Activated CD4-positive, alpha-beta T cell treated with anti-CD3 and anti-CD28 coated beads, Interleukin-2, Interleukin-4, amounts not matched to agents 100 ng/mL and 50 ng/mL, durations not matched to agents 16 hours and 8 hours (primary cell): ENCODE measurements around the gene TRPM5.

Experiments
- DNase-seq: peaks from one replicate; pipeline ENCODE4 v3.0.0-alpha.2; 2020; ENCODE audit warnings: low spot score

The TRPM5 gene

DNA sequence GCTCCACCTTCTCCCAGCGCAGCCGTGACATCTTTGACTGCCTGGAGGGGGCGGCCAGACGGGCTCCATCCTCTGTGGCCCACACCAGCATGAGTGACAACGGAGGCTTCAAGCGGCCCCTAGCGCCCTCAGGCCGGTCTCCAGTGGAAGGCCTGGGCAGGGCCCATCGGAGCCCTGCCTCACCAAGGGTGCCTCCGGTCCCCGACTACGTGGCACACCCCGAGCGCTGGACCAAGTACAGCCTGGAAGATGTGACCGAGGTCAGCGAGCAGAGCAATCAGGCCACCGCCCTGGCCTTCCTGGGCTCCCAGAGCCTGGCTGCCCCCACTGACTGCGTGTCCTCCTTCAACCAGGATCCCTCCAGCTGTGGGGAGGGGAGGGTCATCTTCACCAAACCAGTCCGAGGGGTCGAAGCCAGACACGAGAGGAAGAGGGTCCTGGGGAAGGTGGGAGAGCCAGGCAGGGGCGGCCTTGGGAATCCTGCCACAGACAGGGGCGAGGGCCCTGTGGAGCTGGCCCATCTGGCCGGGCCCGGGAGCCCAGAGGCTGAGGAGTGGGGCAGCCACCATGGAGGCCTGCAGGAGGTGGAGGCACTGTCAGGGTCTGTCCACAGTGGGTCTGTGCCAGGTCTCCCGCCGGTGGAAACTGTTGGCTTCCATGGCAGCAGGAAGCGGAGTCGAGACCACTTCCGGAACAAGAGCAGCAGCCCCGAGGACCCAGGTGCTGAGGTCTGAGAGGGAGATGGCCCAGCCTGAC, 41.2 kb downstream of the TRPM5 start:
- no peak for DNase-seq

DNA sequence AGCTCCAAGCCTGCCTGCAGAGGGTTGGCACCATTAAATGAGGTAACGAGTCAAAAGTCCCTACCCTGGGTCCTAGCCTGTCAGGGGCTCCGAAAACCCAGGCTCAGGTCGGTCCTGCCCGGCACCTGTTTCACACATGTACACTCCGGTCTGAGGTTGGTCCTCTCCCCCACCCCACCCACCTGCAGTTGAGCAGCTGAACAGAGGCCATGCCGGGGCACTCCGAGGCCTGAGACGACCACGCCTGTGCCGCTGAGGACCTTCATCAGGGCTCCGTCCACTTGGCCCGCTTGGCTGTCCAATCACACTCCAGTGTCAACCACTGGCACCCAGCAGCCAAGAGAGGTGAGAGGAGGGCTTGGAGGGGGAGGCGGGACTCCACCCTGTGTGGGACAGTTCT, 42.2 kb downstream of the TRPM5 start:
- no peak for DNase-seq

DNA sequence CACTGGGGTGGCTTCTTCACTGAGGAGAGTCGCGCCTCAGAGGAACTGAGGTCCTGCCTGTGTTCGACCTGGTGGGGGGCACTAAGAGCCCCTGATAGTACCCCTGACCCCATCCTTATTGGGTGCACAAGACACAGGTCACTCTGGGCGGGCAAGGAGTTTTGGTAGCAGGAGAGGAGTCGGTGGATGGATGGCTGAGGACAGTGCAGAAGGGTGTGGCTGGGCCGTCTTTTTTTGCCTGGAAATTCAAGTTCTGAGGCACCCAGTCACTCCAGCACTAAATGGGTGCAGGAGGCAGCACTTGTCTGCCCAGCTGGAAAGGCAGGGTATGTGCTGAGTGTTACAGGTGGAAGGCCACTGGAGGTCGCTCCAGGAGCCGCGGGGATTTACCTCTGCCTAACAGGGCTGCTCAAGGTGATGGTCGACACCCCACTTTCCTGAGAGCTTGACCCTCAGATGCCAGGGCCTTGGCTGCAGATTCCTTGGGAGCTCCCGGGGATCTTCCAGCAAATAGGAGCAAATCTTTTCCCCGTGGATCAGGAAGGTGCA, 42.8 kb downstream of the TRPM5 start:
- no peak for DNase-seq

DNA sequence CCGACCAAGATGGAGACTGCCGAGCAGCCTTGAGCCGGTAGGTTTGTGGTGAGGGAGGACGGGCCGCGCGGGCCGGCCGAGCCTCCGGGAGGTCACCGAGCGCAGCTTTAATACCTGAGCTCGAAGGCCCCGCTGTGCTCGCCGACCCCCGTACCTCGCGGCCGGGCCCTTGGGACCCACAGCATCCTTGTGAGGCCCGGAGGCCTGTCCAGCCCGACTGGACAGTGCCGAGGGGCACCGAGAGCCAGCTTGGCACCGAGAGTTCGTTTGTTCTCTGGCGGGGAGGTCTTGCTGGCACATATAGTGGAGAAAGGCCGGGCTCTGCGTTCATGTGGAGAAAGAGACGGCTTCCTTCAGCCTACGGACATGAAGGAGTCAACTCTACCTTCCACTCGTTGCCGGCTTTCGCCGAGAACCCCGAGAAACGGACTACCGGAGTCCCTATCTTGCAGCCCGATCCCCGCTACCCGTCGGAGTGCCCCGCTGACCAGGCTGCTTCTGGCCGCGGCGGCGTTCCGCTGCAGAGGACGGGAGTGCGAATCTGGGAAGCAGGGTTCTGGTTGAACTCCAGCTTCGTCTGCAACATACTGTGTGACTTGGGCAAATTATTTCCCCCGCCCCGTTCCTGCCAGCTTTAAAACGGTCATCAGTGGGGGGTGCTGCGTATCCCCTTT, 43.4 kb downstream of the TRPM5 start:
- no peak for DNase-seq

DNA sequence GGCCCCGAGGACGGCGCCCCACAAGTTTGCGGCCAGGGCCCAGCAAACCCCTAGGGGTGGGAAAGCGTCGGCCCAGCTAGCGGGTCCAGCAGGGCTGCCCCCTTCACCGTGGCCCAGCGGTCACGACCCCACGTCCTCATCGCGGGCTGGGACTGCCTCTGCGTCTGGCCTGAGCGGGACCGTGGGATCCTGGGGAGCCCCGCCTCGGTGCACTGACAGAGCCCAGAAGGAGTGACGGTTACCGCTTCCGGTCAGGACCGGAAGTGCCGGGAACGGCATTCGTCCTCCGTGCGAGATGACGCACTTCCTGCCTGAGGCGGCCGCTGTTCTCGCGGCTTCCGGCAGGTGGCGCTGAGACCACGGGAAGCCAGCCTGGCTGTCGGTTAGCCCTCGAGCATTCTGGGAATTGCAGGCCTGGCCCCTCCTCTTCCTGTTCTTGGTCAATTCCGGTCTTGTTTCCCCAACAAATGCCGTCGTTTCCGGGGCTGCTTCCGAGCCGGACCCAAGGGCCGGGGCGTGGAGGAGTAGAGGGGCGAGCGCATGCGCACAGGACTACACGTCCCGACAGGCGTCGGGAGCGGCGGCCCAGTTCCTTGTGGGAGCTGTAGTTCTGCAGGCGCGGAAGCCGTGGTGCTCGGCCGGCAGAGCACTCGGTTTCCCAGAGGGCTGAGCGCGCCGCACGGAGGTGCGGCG, 44.1 kb downstream of the TRPM5 start, which contains the start of gene TSSC4:
TSSC4 (plus strand) TSS at position 682 of the 693 bp plus-strand sequence. CDS start 1,884 bp downstream, outside the sequence.
- DNase-seq, result peak; percentile 100

DNA sequence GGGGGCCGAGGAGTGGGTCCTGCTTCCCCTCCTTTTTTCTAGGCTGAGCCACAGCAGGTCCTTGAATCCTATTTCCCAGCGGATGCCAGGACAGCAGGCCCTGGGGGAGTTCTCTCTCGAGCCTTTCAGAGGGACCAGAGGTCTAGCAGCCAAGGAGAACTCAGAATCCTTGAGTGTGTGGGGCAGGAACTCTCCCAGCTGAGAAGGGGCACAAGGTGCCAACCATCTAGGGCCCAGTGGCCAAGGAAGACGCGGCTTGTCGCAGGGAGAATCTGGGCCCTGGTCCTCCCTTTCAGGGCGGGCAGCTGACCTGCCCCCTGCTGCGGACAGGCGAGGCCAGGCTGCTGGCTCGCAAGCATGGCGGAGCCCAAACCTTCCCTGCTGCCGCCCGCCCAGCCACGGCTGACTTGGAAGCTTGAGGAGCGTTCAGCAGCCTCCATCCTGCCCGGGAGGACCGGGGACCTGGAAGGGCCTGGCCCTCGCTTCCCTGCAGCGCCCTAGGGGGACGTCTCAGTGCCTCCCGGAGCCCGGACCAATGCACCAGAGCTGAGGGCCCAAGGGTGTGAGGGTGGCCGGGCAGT, 44.7 kb downstream of the TRPM5 start:
- no peak for DNase-seq

DNA sequence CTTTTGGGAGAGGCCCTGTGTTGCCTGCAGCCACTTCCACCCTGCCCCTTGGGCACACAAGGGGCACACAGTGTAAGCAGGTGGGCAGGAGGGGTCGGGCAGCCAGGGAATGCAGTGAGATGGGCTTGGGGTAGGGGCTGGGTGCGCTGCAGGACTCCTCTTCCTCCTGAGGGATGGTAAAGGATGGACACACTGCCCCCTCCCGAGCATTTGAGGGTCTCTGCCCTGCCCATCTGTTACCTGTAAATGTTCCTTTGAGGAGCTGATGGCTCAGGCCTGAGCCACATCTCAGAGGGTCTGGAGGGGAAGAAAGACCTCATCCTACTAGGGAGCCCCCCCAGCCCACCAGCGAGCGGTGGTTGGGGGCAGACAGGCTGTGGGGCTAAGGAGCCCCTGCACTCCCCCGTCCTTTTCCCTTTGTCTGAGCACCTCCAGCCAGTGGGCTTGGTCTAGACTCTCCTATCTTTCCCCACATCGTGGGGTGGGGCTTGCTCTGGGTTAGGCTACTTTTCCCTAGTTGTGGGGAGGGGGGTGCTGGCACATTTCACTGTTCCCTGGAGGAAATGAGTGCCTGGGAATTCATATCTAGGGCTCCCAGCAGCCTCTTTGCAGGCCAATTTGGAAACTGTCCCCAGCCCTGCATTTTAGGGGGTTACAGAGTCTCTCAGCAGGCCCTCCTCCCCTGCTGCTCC, 45.5 kb downstream of the TRPM5 start:
- DNase-seq, result no peak

DNA sequence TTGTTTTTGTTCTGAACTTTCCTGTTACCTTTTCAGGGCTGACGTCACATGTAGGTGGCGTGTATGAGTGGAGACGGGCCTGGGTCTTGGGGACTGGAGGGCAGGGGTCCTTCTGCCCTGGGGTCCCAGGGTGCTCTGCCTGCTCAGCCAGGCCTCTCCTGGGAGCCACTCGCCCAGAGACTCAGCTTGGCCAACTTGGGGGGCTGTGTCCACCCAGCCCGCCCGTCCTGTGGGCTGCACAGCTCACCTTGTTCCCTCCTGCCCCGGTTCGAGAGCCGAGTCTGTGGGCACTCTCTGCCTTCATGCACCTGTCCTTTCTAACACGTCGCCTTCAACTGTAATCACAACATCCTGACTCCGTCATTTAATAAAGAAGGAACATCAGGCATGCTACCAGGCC, 47.3 kb downstream of the TRPM5 start:
- DNase-seq, result no peak

DNA sequence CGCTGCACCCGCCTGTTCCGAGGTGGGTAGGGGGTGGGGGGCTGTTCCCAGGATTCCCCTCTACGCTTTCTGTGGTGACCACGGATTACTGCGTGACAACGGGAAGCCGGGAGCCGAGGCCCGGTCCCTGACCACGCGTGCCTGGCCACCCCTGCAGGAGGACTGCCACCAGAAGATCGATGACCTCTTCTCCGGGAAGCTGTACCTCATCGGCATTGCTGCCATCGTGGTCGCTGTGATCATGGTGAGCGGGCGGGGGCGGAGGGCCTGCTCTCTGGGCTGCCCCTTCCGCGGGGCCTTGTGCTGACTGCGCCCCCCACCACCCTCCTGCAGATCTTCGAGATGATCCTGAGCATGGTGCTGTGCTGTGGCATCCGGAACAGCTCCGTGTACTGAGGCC, 47.8 kb downstream of the TRPM5 start:
- no peak for DNase-seq

DNA sequence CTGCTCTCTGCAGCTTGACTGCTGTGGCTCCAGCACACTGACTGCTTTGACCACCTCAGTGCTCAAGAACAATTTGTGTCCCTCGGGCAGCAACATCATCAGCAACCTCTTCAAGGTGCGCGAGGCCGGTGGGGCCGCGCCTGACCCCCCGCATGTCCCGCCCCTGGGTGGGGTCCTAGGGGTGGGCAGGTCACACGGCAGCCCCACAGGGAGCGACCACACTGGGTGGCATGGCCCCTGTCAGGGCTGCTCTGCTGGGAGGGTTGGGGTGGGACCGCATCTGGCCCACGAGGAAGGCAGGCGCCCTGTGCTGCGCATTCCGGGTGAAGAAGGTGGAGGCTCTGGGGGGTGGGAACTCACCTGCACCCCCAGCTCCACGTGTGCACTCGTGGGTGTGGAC, 48.5 kb downstream of the TRPM5 start:
- no peak for DNase-seq

DNA sequence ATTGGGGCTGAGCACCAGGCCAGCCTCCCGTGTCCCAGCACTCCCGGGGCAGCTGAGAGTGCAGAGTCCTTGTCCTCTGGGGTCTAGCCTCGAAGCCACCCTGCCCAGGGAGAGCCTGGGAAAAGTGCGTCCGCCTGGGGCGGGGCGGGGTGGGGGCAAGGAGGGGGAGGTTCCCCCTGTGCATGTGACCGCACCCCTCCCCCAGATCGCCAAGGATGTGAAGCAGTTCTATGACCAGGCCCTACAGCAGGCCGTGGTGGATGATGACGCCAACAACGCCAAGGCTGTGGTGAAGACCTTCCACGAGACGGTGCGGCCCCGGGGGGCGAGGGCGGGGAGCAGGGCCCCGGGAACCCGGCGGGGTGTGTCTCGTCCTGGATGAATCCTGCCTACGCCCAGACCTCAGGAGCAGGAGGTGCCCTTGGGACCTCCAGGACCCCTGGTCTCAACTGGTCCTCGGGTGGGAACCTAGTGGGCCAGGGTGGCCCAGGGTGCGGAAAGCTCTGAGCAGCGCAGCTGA, 49.0 kb downstream of the TRPM5 start:
- no peak for DNase-seq

DNA sequence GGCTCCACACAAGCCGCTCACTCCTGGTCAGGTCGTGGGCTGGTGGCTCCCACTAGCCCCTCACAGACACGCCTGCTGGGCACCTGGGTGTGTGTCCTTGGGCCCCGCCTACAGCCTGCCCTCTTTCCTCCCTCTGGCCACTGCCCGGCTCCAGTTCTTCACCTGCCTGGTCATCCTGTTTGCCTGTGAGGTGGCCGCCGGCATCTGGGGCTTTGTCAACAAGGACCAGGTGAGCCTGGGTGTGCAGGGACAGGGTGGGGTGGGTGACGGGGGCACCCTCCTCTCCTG, 49.6 kb downstream of the TRPM5 start:
- no peak for DNase-seq
